Stimulated activated CD4-positive, alpha-beta T cell treated with anti-CD3 and anti-CD28 coated beads, Interleukin-4, amount 100 ng/mL, for 24 hours (primary cell): ENCODE results near the gene ATR.
"Not testable (repeated sequence)": the region's sequence is repeated elsewhere in the genome, so short reads cannot be mapped to it uniquely, and the experiment has no call there.

Source experiments
- DNase-seq: peaks from one replicate; pipeline ENCODE4 v3.0.0-alpha.2; 2020

ATR gene

DNA sequence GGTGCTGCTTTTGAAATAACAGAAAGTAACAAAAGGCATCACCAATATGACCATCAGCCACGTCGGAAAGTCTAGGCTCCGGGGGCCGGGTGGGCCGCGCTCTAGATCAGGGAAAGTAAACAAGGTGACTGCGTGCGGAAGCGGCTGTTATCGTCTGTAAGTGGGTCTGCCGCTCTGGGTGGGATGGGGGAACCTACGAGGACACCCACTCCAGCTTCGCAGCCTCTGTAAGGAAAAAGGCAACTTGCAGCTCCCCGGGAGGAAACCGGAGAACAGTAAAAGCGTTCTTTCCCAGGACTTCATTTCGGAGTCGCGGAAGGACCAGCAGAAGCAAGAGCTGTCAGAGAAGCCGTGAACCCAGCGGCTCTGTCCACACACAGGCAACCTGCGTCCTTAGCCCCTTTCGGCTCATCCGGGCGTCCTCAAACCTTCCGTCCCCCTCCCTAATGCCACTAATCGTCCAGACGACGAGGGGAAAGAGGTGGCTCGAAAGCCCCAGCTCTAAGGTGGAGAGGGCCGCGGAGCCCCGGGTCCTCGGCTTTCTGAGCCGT lies 131.2 kb downstream of the ATR start:
- peak; percentile 32 for DNase-seq

DNA sequence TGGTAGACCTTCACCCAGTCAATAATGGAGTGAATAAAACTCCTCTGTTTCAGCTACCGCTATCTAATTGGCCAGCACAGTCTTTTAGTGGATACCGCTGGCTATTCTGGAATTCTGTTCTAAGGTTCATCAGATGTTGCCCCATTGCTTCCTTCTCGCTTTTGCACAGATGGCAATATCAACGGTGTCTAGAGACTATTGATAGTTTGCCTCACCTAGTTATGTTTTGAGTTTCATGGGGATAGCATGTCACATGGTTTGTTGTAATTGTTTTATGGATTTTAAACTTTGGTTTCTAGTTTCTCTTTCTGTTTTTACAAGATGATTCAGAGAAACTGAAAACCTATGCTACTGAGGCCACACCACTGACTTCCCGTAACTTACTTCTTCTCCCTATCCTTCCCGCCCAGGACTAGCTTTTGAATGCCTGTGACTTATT lies 132.7 kb downstream of the ATR start:
- DNase-seq: peak; percentile 49

DNA sequence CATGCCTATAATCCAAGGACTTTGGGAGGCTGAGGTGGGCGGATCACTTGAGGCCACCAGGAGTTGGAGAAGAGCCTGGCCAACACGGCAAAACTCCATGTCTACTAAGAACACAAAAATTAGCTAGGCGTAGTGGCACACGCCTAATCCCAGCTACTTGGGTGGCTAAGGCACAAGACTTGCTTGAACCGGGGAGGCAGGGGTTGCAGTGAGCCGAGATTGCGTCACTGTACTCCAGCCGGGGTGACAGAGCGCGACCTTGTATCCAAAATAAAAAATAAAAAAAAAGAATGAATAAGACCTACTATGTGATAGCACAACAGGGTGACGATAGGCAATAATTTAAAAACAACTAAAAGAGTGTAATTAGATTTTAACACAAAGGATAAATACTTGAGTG lies 134.2 kb downstream of the ATR start:
- DNase-seq: no peak

DNA sequence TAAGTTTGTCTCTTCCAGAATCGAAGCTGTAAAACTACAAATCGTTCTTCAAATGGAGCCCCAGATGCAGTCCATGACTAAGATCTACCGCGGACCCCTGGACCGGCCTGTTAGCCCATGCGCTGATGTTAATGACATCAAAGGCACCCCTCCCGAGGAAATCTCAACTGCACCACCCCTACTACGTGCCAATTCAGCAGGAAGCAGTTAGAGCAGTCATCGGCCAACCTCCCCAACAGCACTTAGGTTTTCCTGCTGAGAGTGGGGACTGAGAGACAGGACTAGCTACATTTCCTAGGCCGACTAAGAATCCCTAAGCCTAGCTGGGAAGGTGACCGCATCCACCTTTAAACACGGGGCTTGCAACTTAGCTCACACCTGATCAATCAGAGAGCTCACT lies 135.5 kb downstream of the ATR start:
- not testable (repeated sequence) for DNase-seq

DNA sequence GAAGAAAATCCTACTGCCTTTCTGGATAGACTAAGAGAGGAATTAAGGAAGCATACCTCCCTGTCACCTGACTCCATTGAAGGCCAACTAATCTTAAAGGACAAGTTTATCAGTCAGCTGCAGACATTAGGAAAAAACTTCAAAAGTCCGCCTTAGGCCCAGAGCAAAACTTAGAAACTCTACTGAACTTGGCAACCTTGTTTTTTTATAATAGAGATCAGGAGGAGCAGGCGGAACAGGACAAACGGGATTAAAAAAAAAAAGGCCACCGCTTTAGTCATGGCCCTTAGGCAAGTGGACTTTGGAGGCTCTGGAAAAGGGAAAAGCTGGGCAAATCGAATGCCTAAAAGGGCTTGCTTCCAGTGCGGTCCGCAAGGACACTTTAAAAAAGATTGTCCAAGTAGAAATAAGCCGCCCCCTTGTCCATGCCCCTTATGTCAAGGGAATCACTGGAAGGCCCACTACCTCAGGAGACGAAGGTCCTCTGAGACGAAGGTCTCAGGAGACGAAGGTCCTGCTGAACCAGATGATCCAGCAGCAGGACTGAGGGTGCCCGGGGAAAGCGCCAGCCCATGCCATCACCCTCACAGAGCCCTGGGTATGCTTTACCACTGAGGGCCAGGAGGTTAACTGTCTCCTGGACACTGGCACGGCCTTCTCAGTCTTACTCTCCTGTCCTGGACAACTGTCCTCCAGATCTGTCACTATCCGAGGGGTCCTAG lies 138.9 kb downstream of the ATR start:
- not testable (repeated sequence) for DNase-seq

DNA sequence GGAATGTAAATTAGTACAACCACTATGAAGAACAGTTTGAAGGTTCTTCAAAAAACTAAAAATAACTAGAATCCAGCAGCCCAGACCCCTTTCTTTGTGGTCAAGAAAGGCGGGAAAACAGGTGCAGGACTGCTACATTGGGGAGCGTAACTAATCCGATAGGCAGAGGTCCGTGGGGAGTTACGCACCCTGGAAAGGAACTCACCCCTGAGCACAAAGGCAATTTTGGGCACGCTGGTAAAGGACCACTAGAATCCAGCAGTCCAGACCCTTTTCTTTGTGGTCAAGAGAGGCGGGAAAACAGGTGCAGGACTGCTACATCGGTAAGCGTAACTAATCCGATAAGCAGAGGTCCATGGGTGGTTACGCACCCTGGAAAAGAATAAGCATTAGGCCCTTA lies 140.4 kb downstream of the ATR start:
- not testable (repeated sequence) for DNase-seq

DNA sequence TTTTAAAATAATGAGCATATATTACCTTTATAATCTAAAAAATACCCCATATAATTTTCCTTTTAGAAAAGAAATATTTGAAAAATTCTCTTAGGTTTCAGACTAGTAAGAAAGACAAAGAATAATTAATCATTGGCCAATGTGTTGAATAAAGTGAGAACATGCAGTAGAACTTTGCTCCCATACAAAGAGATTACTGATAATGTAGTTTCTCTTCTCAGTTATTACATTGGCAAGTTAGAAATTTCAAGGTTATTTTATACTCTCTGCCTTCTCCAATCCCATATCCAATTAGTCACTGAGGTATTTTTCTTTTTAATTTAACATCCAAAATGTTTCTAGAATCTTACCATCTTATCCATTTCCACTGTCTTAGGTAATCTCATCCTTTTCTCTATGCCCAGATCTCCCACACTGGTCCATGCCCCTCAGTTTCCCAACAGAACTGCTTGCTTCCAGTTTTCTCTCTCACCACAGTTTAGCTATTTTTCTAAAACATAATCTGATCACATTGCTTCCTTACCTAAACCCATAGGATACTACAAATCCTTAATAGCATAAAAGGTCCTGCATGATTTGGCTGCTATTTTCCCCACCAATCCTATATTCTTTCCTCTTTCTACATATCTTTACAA lies 141.5 kb downstream of the ATR start:
- no peak for DNase-seq

DNA sequence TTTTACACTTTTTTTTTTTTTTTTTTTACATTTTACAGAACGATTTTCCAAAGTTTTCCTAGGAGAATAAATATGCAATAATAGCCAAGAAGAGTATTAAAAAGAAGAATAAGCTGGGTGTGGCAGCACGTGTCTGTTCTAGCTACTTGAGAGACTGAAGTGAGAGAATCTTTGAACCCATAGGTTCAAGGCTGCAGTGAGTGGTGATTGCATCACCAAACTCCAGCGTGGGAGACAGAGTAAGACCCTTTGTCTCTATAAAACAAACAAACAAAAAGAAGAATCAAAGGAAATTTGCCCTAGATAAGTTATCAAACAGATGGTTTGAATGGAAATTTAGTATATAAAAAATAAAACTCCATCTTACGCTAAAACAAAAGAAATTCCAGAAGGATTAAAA lies 144.0 kb downstream of the ATR start:
- no peak for DNase-seq

DNA sequence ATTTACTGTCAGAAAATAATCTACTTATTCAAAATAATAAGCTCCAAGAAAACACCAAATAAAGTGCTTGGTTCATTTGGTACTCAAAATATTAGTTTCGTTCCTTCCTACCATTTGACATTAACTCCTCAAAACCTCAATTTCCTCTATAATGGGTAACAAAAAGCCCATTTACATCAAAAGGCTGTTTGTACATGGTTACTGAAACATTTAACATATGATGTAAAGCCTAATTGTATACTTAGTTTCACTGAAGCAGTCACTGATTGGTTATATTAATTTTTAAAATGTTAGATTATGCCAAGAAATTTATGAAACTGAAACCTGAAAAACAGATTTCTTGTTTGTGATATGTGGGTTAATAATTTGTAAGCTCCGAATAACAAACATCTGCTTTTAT lies 145.4 kb downstream of the ATR start:
- no peak for DNase-seq

DNA sequence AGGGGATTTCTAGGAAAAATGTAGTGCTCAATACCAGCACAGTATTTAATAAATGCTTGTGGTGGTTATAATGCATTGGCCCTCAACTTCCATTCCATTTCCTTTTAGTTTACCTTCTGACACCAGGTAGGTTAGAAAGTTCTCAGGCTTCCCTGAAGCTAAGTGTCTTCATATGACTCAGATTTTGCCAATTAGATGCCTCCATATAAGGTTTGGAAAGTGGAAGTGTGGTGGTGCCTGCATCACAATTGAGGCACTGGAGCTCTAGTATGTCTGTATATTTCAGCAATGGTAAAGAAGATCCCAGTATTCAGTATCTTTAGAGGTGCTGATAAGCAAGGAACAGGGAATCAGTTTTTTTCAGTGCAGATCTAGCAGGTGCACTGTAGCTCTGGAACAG lies 149.0 kb downstream of the ATR start:
- no peak for DNase-seq

DNA sequence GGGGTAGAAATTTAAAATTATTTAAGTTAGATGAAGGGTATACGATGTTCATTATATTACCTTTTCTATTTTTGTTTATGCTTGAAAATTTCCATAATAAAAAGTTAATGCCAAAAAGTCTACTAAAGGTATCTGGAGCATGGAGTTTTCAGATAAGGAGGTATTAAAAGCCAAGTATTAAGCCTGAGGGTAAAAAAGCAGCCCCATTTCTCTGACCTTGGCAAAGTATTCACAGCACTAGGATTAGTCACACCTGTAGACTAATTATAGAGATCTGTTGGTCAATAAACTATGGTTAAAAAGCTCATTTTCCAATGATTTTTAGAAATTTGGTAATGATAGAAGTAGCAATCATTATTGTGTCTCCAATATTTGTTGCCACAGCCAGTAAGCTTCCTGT lies 153.8 kb downstream of the ATR start:
- DNase-seq: no peak

DNA sequence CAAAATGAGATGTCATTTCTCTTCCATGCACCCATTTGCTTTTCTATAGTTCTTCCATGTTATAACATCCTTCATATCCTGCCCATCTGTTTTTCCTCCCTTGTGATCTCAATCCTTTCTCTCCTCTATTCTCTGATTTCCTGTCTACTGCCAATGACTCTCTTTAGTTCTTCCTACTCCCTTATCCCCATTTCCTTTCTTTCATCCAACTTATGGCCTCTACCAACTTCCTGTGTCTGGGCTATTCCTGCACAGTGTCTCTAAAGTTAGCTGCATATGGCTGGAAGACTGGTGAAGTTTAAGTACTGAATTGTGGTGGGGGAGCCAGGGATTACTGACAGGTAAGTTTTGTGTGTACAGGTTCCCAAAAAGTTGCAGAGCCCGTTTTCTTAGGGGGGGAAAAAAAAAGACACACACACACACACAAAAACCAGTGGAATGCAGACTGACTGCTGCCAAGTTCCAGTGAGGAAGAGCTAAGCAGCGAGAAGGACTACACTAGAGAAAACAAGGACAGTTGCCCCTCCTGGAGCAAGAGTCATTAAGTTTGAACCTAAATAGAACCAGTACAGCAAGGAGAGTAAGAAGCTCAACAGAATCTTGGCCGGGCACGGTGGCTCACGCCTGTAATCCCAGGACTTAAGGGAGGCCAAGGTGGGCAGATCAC lies 159.5 kb downstream of the ATR start:
- DNase-seq: no peak

DNA sequence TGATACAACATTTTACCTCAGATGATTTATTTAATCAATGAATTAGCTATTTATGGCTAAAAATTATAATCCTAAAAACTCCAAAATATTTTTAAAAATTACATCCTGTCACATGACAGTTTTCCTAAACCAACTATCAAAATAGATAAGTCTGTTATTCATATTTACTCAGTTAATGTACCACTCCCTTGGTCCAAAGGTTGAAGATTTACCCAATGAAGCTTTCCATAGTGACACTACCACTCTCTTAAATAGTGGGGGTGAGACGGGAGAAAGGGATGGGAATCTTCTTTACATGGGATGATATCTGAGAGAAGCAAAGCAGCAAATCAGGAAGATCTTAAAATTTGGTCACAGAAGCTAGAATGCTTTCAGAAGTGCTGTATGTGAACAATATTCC lies 161.2 kb downstream of the ATR start:
- DNase-seq: no peak

DNA sequence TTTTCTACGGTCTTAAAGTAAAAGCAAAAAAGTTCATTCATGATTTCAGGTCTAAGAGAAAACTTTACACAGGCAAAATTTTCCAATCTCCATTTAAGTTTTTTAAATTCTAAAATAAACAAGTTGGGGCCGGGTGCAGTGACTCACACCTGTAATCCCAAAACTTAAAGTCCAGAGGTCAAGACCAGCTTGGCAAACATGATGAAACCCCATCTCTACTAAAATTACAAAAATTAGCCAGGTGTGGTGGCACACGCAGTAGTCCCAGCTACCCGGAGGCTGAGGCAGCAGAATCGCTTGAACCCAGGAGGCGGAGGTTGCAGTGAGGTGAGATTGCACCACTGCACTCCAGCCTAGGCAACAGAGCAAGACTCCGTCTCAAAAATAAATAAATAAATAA lies 178.0 kb downstream of the ATR start:
- not testable (repeated sequence) for DNase-seq
